SK-N-MC (cell line): ENCODE measurements around the gene AHDC1.

Source experiments
- FOXP2 ChIP-seq: optimal IDR thresholded peaks from 2 replicates; pipeline ENCODE3; 2011; ENCODE audit warnings: mild to moderate bottlenecking, moderate library complexity; ENCODE audit not compliant: insufficient read depth; ENCODE audit errors: extremely low read length, control extremely low read depth
- POLR2AphosphoS5 ChIP-seq: IDR thresholded peaks from 2 replicates; pipeline ENCODE4 v1.6.1; 2012; ENCODE audit warnings: mild to moderate bottlenecking, low read depth, low read length, borderline replicate concordance

DNA sequence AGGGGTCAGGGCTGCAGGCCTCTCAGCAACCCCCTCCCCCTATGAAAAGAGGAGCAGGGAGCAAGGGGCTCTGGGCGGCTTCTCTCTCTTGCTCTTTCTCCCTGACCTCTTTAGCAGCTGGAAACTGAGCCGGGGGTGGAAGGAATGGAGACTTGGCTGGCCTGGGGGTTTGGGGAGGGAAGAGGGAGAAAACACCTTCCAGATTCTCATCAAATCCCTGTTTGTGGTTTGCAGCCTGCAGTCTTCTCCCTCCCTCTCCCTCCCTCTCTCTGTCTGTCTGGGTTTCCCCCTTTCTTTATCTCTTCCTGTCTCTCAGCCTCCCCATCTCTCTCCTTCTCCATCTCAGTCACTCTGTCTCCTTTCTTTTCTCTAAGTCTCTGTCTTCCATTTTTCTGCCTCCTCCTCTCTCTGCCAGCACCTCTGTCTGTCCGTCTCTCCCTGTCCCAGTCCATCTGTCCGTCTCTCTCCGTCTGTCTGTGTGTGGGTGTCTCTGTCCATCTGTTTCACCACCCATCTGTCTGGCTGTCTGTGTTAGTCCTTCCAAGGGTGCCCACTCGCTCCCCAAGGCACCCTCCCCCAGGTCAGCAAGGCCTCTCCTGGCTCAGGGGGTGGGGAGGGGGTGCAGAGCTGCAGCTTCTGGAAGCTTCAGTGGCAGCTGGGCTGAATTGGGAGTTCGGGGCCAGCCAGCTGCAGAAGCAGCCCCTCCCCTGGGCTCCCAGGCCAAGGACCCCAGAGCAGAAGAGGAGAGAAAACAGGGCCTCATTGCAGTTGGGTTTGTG, 6.2 kb downstream of the AHDC1 start:
- TF ChIP-seq POLR2AphosphoS5: no peak
- TF ChIP-seq FOXP2: no peak
